Loucy (cell line): ENCODE measurements around the gene ACSS3.

Experiments
- H2AFZ ChIP-seq: fragments of 200-600 bp; sonication (generic); 2 replicates; pipeline ENCODE4 v1.6.0; 2016; ENCODE audit warnings: antibody characterized with exemption, mild to moderate bottlenecking, low read length, moderate library complexity
- H3F3A ChIP-seq: fragments of 200-600 bp; 2 replicates; pipeline ENCODE4 v1.6.0; 2016; ENCODE audit warnings: antibody characterized with exemption, low read depth, mild to moderate bottlenecking
- H3K27me3 ChIP-seq: fragments of 200-600 bp; sonication (generic); 2 replicates; pipeline ENCODE4 v1.6.1; 2014; ENCODE audit warnings: low read length, mild to moderate bottlenecking; ENCODE audit not compliant: insufficient read depth, poor library complexity, severe bottlenecking
- H3K36me3 ChIP-seq: fragments of 200-600 bp; sonication (generic); 2 replicates; pipeline ENCODE4 v1.6.1; 2016; ENCODE audit warnings: low read length; ENCODE audit not compliant: insufficient read depth
- H3K4me1 ChIP-seq: fragments of 200-600 bp; sonication (generic); 2 replicates; pipeline ENCODE4 v1.5.1; 2014; ENCODE audit warnings: low read length, mild to moderate bottlenecking; ENCODE audit not compliant: insufficient read depth, poor library complexity, severe bottlenecking
- H3K4me2 ChIP-seq: fragments of 200-600 bp; sonication (generic); 2 replicates; pipeline ENCODE4 v1.6.0; 2014; ENCODE audit warnings: antibody characterized with exemption, low read length, low read depth, mild to moderate bottlenecking; ENCODE audit not compliant: poor library complexity, severe bottlenecking
- H3K4me3 ChIP-seq: fragments of 200-600 bp; sonication (generic); 2 replicates; pipeline ENCODE4 v1.5.1; 2014; ENCODE audit warnings: low read length, mild to moderate bottlenecking, mixed read lengths; ENCODE audit not compliant: poor library complexity, severe bottlenecking
- H3K79me2 ChIP-seq: fragments of 200-600 bp; sonication (generic); 2 replicates; pipeline ENCODE4 v1.6.1; 2014; ENCODE audit warnings: low read length; ENCODE audit not compliant: insufficient read depth
- H3K9ac ChIP-seq: fragments of 200-600 bp; sonication (generic); 2 replicates; pipeline ENCODE4 v1.6.0; 2014; ENCODE audit warnings: mild to moderate bottlenecking, low read depth, low read length, moderate library complexity; ENCODE audit not compliant: poor library complexity, severe bottlenecking
- H3K9me2 ChIP-seq: fragments of 200-600 bp; sonication (generic); replicated peaks from 2 replicates; pipeline ENCODE4 v1.6.1; 2016; ENCODE audit warnings: low read depth, low read length, mixed read lengths
- H3K9me3 ChIP-seq: fragments of 200-600 bp; sonication (generic); 2 replicates; pipeline ENCODE4 v1.6.1; 2014; ENCODE audit warnings: mild to moderate bottlenecking, antibody characterized with exemption, low read length, low read depth; ENCODE audit not compliant: insufficient read depth
- H4K20me1 ChIP-seq: fragments of 200-600 bp; sonication (generic); 2 replicates; pipeline ENCODE4 v1.6.0; 2014; ENCODE audit warnings: antibody characterized with exemption, low read length, mild to moderate bottlenecking; ENCODE audit not compliant: insufficient read depth, poor library complexity, severe bottlenecking
- CTCF ChIP-seq: fragments of 200-600 bp; sonication (generic); conservative IDR thresholded peaks from 2 replicates; pipeline ENCODE4 v1.5.1; 2014; ENCODE audit warnings: mild to moderate bottlenecking, antibody characterized with exemption, low read length
- EZH2phosphoT487 ChIP-seq: fragments of 200-600 bp; IDR thresholded peaks from 2 replicates; pipeline ENCODE4 v1.6.1; 2018; ENCODE audit warnings: antibody characterized with exemption, mild to moderate bottlenecking, moderate library complexity, borderline replicate concordance

The ACSS3 gene

GRCh38 chr12:81143057-81143456 is 65.2 kb downstream of the ACSS3 start:
- TF ChIP-seq EZH2phosphoT487 (no peak), CTCF (no peak)
- Histone ChIP-seq H3K4me3 (no peak overlapping the region), H2AFZ (no peak overlapping the region), H3F3A (no peaks in the 10 kb centered on the region), H3K36me3 (no peaks in the 10 kb centered on the region), H3K79me2 (no peaks in the 10 kb centered on the region), H3K4me1 (no peaks in the 10 kb centered on the region), H3K9me3 (no peaks in the 10 kb centered on the region), H3K9ac (no peak overlapping the region), H3K4me2 (no peak overlapping the region), H4K20me1 (no peaks in the 10 kb centered on the region), H3K9me2 (no peaks in the 10 kb centered on the region), H3K27me3 (no peaks in the 10 kb centered on the region)

GRCh38 chr12:81146228-81147225 is 68.6 kb downstream of the ACSS3 start:
- TF ChIP-seq EZH2phosphoT487 (no peak), CTCF (no peak)
- no peaks in the 10 kb centered on the region for H3K9me2 ChIP-seq
- H3K4me2 ChIP-seq: no peak overlapping the region
- no peaks in the 10 kb centered on the region for H3K27me3 ChIP-seq
- no peaks in the 10 kb centered on the region for H3K79me2 ChIP-seq
- H3K36me3 ChIP-seq: no peaks in the 10 kb centered on the region
- no peaks in the 10 kb centered on the region for H3F3A ChIP-seq
- no peaks in the 10 kb centered on the region for H4K20me1 ChIP-seq
- no peak overlapping the region for H3K9ac ChIP-seq
- H2AFZ ChIP-seq: no peak overlapping the region
- H3K4me1 ChIP-seq: no peaks in the 10 kb centered on the region
- no peaks in the 10 kb centered on the region for H3K9me3 ChIP-seq
- H3K4me3 ChIP-seq: no peak overlapping the region

- Histone ChIP-seq H3K4me1 (no peaks in the 10 kb centered on the region), H3K36me3 (no peaks in the 10 kb centered on the region), H3K27me3 (no peaks in the 10 kb centered on the region), H4K20me1 (no peaks in the 10 kb centered on the region), H3K4me2 (no peak overlapping the region), H3K9ac (no peak overlapping the region), H3K9me3 (no peaks in the 10 kb centered on the region), H3K9me2 (no peaks in the 10 kb centered on the region), H3K79me2 (no peaks in the 10 kb centered on the region), H3F3A (no peaks in the 10 kb centered on the region), H3K4me3 (no peak overlapping the region), H2AFZ (no peak overlapping the region)
- TF ChIP-seq EZH2phosphoT487 (no peak), CTCF (no peak)
Measured at GRCh38 chr12:81147292-81147919, 69.5 kb downstream of the ACSS3 start.
